ENCODE measurements around the gene KEAP1.

Gene KEAP1

GRCh38 chr19:10523135-10523636, 20.0 kb upstream of the KEAP1 start:
- no peak for DNase-seq (ENCODE audit: low spot score)

- DNase-seq (ENCODE audit: low spot score), result no peak
Observed at GRCh38 chr19:10521461-10522171, 18.5 kb upstream of the KEAP1 start.

- DNase-seq (ENCODE audit: low spot score), result no peak
Observed at GRCh38 chr19:10520652-10521318, 17.6 kb upstream of the KEAP1 start.

- no peak for DNase-seq (ENCODE audit: low spot score)
Observed at GRCh38 chr19:10519421-10519820, 16.3 kb upstream of the KEAP1 start.

GRCh38 chr19:10518444-10519361, 15.5 kb upstream of the KEAP1 start:
- DNase-seq (ENCODE audit: low spot score), result no peak

- DNase-seq (ENCODE audit: low spot score), result no peak
Observed at GRCh38 chr19:10517760-10518443, 14.7 kb upstream of the KEAP1 start.

GRCh38 chr19:10517361-10517759, 14.2 kb upstream of the KEAP1 start, which contains the start of gene S1PR5:
Gene S1PR5 (minus strand): TSS chr19:10517447. CDS start chr19:10515011, 2,436 bp downstream.
- DNase-seq (ENCODE audit: low spot score), result no peak

GRCh38 chr19:10516671-10517286, 13.6 kb upstream of the KEAP1 start:
- DNase-seq (ENCODE audit: low spot score), result no peak

GRCh38 chr19:10516064-10516385, 12.9 kb upstream of the KEAP1 start:
- DNase-seq (ENCODE audit: low spot score), result no peak

- DNase-seq (ENCODE audit: low spot score), result no peak
Observed at GRCh38 chr19:10514211-10515145, 11.3 kb upstream of the KEAP1 start.

GRCh38 chr19:10513223-10513622, 10.1 kb upstream of the KEAP1 start:
- no peak for DNase-seq (ENCODE audit: low spot score)

GRCh38 chr19:10510301-10510802, 7.2 kb upstream of the KEAP1 start:
- DNase-seq (ENCODE audit: low spot score), result no peak

GRCh38 chr19:10508707-10509106, 5.6 kb upstream of the KEAP1 start:
- DNase-seq (ENCODE audit: low spot score), result no peak

- DNase-seq (ENCODE audit: low spot score), result no peak
Observed at GRCh38 chr19:10508036-10508435, 4.9 kb upstream of the KEAP1 start.

GRCh38 chr19:10505583-10506229, 2.5 kb upstream of the KEAP1 start:
- DNase-seq (ENCODE audit: low spot score), result no peak

GRCh38 chr19:10502524-10503001, 593 bp downstream of the KEAP1 start:
- DNase-seq (ENCODE audit: low spot score), result peak; percentile 93

- peak; percentile 74 for DNase-seq (ENCODE audit: low spot score)
Observed at GRCh38 chr19:10501971-10502523, 1.1 kb downstream of the KEAP1 start.

- DNase-seq (ENCODE audit: low spot score), result no peak
Observed at GRCh38 chr19:10500247-10500592, 2.9 kb downstream of the KEAP1 start.

- DNase-seq (ENCODE audit: low spot score), result no peak
Observed at GRCh38 chr19:10499550-10500246, 3.5 kb downstream of the KEAP1 start.

Data from left forelimb (tissue), 1 donor.